IMR-90 (cell line): Measurements from ENCODE around the gene COLEC11. TPM values are rescaled to one million over a fixed set of nuclear protein-coding genes. Genes with fewer than 3 reads are reported as not detected.

Experiments
- ATAC-seq: fragments of 200-7000 bp; cut with Tn5 transposase; 2 replicates; pipeline ENCODE4 v1.9.1; 2020; ENCODE audit warnings: low read depth, mild to moderate bottlenecking, moderate library complexity
- BruUV-seq: library from RNA; stranded (reverse); fragments of 400-500 nt; replicated peaks from 2 replicates; lab custom pipeline; 2021; lab: Mats Ljungman, UMichigan
- CTCF ChIA-PET: fragments of 300-600 bp; formaldehyde crosslinking; extraction: SDS; loops from one replicate; lab custom pipeline; 2021; ENCODE audit warnings: antibody characterized with exemption; lab: Yijun Ruan, JAX
- POLR2A ChIA-PET: fragments of 300-600 bp; sonication (Branson Sonifier 250); formaldehyde crosslinking; loops from one replicate; lab custom pipeline; 2022; ENCODE audit warnings: antibody characterized with exemption; ENCODE audit not compliant: unreplicated experiment; lab: Charles Lee
- DNase-seq: peaks from one replicate; pipeline ENCODE4 v3.0.0; 2013
- H2AFZ ChIP-seq: replicated peaks from 2 replicates; pipeline ENCODE3; 2013; ENCODE audit warnings: low read length, mild to moderate bottlenecking; ENCODE audit not compliant: poor library complexity
- H2AK5ac ChIP-seq: 2 replicates; pipeline ENCODE4 v1.6.1; 2013; ENCODE audit warnings: low read depth, low read length, inconsistent platforms
- H2AK9ac ChIP-seq: replicated peaks from 2 replicates; pipeline ENCODE3; 2013; ENCODE audit warnings: mild to moderate bottlenecking, low read depth, low read length, moderate library complexity; ENCODE audit not compliant: poor library complexity
- H2BK120ac ChIP-seq: 2 replicates; pipeline ENCODE4 v1.6.1; 2013; ENCODE audit warnings: low read depth, low read length, inconsistent platforms
- H2BK15ac ChIP-seq: 3 replicates; pipeline ENCODE4 v1.6.1; 2013; ENCODE audit warnings: low read depth, low read length, inconsistent platforms
- H2BK20ac ChIP-seq: 2 replicates; pipeline ENCODE4 v1.6.1; 2013; ENCODE audit warnings: low read depth, mild to moderate bottlenecking, inconsistent platforms, low read length, moderate library complexity
- H2BK5ac ChIP-seq: 2 replicates; pipeline ENCODE4 v1.6.1; 2013; ENCODE audit warnings: mild to moderate bottlenecking, low read depth, low read length, inconsistent platforms; ENCODE audit not compliant: poor library complexity, severe bottlenecking
- H3K14ac ChIP-seq: replicated peaks from 2 replicates; pipeline ENCODE4 v1.6.1; 2013; ENCODE audit warnings: low read depth, low read length, inconsistent platforms
- H3K18ac ChIP-seq: 2 replicates; pipeline ENCODE4 v1.6.1; 2013; ENCODE audit warnings: low read depth, low read length, control low read depth
- H3K23ac ChIP-seq: 2 replicates; pipeline ENCODE4 v1.6.1; 2013; ENCODE audit warnings: low read depth, low read length, inconsistent platforms
- H3K27ac ChIP-seq: 2 replicates; pipeline ENCODE4 v1.5.1; 2013; ENCODE audit warnings: mild to moderate bottlenecking, control low read depth, low read length; ENCODE audit not compliant: insufficient read depth
- H3K27me3 ChIP-seq: 2 replicates; pipeline ENCODE4 v1.6.1; 2013; ENCODE audit warnings: low read length; ENCODE audit not compliant: control insufficient read depth, insufficient read depth
- H3K36me3 ChIP-seq: 2 replicates; pipeline ENCODE4 v1.6.1; 2013; ENCODE audit warnings: low read length, mixed read lengths; ENCODE audit not compliant: control insufficient read depth, insufficient read depth
- H3K4ac ChIP-seq: 2 replicates; pipeline ENCODE4 v1.6.1; 2013; ENCODE audit warnings: low read depth, low read length, inconsistent platforms
- H3K4me1 ChIP-seq: 2 replicates; pipeline ENCODE4 v1.6.1; 2013; ENCODE audit warnings: low read length, mixed read lengths; ENCODE audit not compliant: control insufficient read depth, insufficient read depth
- H3K4me2 ChIP-seq: 2 replicates; pipeline ENCODE4 v1.6.1; 2013; ENCODE audit warnings: low read depth, mild to moderate bottlenecking, control low read depth, low read length, moderate library complexity
- H3K4me3 ChIP-seq: 2 replicates; pipeline ENCODE4 v1.5.1; 2013; ENCODE audit warnings: low read depth, mild to moderate bottlenecking, control low read depth, low read length, moderate library complexity; ENCODE audit not compliant: insufficient read depth
- H3K56ac ChIP-seq: 2 replicates; pipeline ENCODE4 v1.6.1; 2013; ENCODE audit warnings: low read length, inconsistent platforms; ENCODE audit not compliant: insufficient read depth; ENCODE audit errors: extremely low read depth
- H3K79me1 ChIP-seq, 2 experiments: 2 replicates each; pipeline ENCODE4 v1.6.1; 2013; ENCODE audit warnings: low read length in 2 of 2, inconsistent platforms in 1 of 2, low read depth in 1 of 2
- H3K9ac ChIP-seq: 2 replicates; pipeline ENCODE4 v1.6.1; 2013; ENCODE audit warnings: low read depth, low read length, control low read depth
- H3K9me1 ChIP-seq: 2 replicates; pipeline ENCODE4 v1.6.1; 2013; ENCODE audit warnings: low read length, inconsistent platforms; ENCODE audit not compliant: insufficient read depth
- H3K9me3 ChIP-seq: 2 replicates; pipeline ENCODE4 v1.6.1; 2013; ENCODE audit warnings: low read length; ENCODE audit not compliant: control insufficient read depth, insufficient read depth
- H4K20me1 ChIP-seq: 2 replicates; pipeline ENCODE4 v1.6.1; 2013; ENCODE audit warnings: low read length, inconsistent platforms; ENCODE audit not compliant: insufficient read depth
- H4K5ac ChIP-seq: 2 replicates; pipeline ENCODE4 v1.6.1; 2013; ENCODE audit warnings: mild to moderate bottlenecking, low read depth, low read length, control low read depth
- H4K8ac ChIP-seq, 2 experiments: 2 replicates each; pipeline ENCODE4 v1.6.1; 2013; ENCODE audit warnings: low read depth in 2 of 2, low read length in 2 of 2, control low read depth in 1 of 2, inconsistent platforms in 1 of 2
- H4K91ac ChIP-seq: 2 replicates; pipeline ENCODE4 v1.6.1; 2013; ENCODE audit warnings: low read depth, low read length, inconsistent platforms; ENCODE audit not compliant: insufficient read depth
- POLR2A ChIP-seq: IDR thresholded peaks from 2 replicates; pipeline ENCODE4 v1.6.1; 2012; ENCODE audit warnings: mild to moderate bottlenecking, low read depth, low read length
- SMC3 ChIP-seq: fragments of 150-350 bp; IDR thresholded peaks from 2 replicates; pipeline ENCODE4 v1.6.1; 2016; ENCODE audit warnings: low read depth, mild to moderate bottlenecking, antibody characterized with exemption, low read length, moderate library complexity
- WGBS, 2 experiments: methylation state at CpG; one replicate each; pipeline versions ENCODE4 v1.1.5 to v1.1.7; 2013; ENCODE audit warnings: missing lambda C conversion rate in 2 of 2; ENCODE audit not compliant: insufficient read length in 1 of 2; ENCODE audit errors: extremely low coverage in 2 of 2; 5-methylcytosine and 5-hydroxymethylcytosine counted together
- dilution Hi-C: fragments of 300-500 bp; cut with HindIII; formaldehyde crosslinking; loops from one replicate; pipeline ENCODE4 v1.14.3; 2018; ENCODE audit warnings: low sequenced_read_pairs; ENCODE audit not compliant: unreplicated experiment
- in situ Hi-C: fragments of 300-500 bp; cut with MboI; formaldehyde crosslinking; loops from 3 replicates; pipeline ENCODE4 v1.14.3; 2019; ENCODE audit warnings: low sequenced_read_pairs, inconsistent platforms, mixed read lengths
- intact Hi-C: fragments of 100-400 bp; cut with micrococcal nuclease; formaldehyde crosslinking; loops from 2 replicates; pipeline ENCODE4 v1.10.0; 2022
- polyA plus RNA-seq, 3 experiments: library from polyadenylated mRNA; depleted of rRNA; stranded (reverse); fragments of >200 nt; gene quantifications; 2 replicates each; pipeline ENCODE4 v1.2.3, GENCODE V29; 2012; ENCODE audit warnings: low replicate concordance in 1 of 3
- total RNA-seq: library from RNA; depleted of rRNA; stranded (reverse); fragments of >200 nt; gene quantifications from 2 replicates; pipeline ENCODE4 v1.2.3, GENCODE V29; 2012

Gene COLEC11
- total and polyA plus RNA-seq, 2 of the 4 experiments (the other 2 are of a cell fraction), result under 0.01 to 0.24 TPM

DNA sequence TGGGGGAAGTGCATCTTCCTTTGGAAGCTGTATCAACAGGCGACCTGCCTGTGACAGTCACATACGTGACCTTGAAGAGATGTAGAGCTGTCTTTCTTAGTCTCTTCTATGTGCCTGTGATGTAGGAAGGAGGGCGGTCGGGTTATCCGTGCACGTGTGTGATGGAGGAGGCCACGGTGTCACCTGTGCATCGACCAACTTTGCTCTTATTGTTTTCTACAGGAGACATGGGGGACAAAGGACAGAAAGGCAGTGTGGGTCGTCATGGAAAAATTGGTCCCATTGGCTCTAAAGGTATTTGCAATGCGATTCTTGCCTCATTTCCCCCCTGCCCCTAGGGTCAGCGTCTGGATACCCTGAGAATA, 42.4 kb downstream of the COLEC11 start:
- no peak overlapping the region for H3K4me2 ChIP-seq
- H2AK9ac ChIP-seq, result no peak overlapping the region
- no peak overlapping the region for H2AFZ ChIP-seq
- H3K79me1 ChIP-seq, result no peaks in the 10 kb centered on the region
- dilution Hi-C loops, result no loop called here
- ChIA-PET POLR2A (no interaction called here), CTCF (no interaction called here)
- no peak overlapping the region for H4K5ac ChIP-seq
- no peaks in the 10 kb centered on the region for H3K9me1 ChIP-seq
- H2AK5ac ChIP-seq, result no peak overlapping the region
- H2BK15ac ChIP-seq, result no peak overlapping the region
- BruUV-seq, result no TSS peak
- no peak overlapping the region for H2BK120ac ChIP-seq
- no peak overlapping the region for H3K4me3 ChIP-seq
- no peak overlapping the region for H4K8ac ChIP-seq
- in situ Hi-C loops, result no loop called here
- no peak overlapping the region for H3K18ac ChIP-seq
- intact Hi-C loops, result no loop called here
- peaks cover 9% of the 10 kb centered on the region; the same call in 1 of the 2 replicates for H3K27me3 ChIP-seq
- DNase-seq, result no peak
- no peak overlapping the region for H4K91ac ChIP-seq
- no peaks in the 10 kb centered on the region for H4K20me1 ChIP-seq
- H3K9me3 ChIP-seq, result no peaks in the 10 kb centered on the region
- H3K23ac ChIP-seq, result no peak overlapping the region
- H3K27ac ChIP-seq, result no peak overlapping the region
- no peak overlapping the region for H3K56ac ChIP-seq
- no peak overlapping the region for H3K9ac ChIP-seq
- no peak overlapping the region for H3K4ac ChIP-seq
- no peak for ATAC-seq
- no peak overlapping the region for H2BK20ac ChIP-seq
- no peak overlapping the region for H3K14ac ChIP-seq
- H3K4me1 ChIP-seq, result no peaks in the 10 kb centered on the region; the same call in 1 of the 2 replicates
- TF ChIP-seq SMC3, result no peak
- TF ChIP-seq POLR2A, result no peak
- WGBS, 2 experiments, result 89% methylated on average over 5 of the region's 11 CpGs; no CpG with 5 or more reads in 1 of the 2 experiments
- H3K36me3 ChIP-seq, result no peaks in the 10 kb centered on the region
- no peak overlapping the region for H2BK5ac ChIP-seq
